Brain pericyte (primary cell): ENCODE data around the gene EXOSC5.
A peak's percentile ranks its signal among the peaks of the same experiment; 100 is the strongest.
"Not testable (repeated sequence)": the region's sequence is repeated elsewhere in the genome, so short reads cannot be mapped to it uniquely, and the experiment has no call there.

Source experiments
- DNase-seq: peaks from one replicate; pipeline ENCODE4 v3.0.0-alpha.2; 2012; ENCODE audit warnings: low read depth, low spot score

The EXOSC5 gene

GRCh38 chr19:41397086-41398049 is at the start of gene EXOSC5, which contains the start of gene BCKDHA:
EXOSC5 (minus strand) TSS chr19:41397359; CDS start chr19:41397328, 31 bp downstream.
BCKDHA (plus strand) TSS chr19:41397818; CDS start chr19:41397828, 10 bp downstream.
- DNase-seq = peak; percentile 99

- no peak for DNase-seq
Measured at GRCh38 chr19:41445575-41445974, 48.4 kb upstream of the EXOSC5 start.

GRCh38 chr19:41443813-41444455 is 46.8 kb upstream of the EXOSC5 start:
- no peak for DNase-seq

- DNase-seq = no peak
Measured at GRCh38 chr19:41442473-41443355, 45.6 kb upstream of the EXOSC5 start, which contains the start of gene ERICH4. ERICH4 (plus strand) TSS chr19:41443156; CDS start chr19:41443170, 14 bp downstream.

GRCh38 chr19:41441321-41441945 is 44.3 kb upstream of the EXOSC5 start:
- no peak for DNase-seq

GRCh38 chr19:41439441-41440222 is 42.5 kb upstream of the EXOSC5 start, which contains the start of gene DMAC2:
DMAC2 (minus strand) TSS chr19:41439912; CDS start chr19:41439899, 13 bp downstream.
- peak; percentile 90 for DNase-seq

- no peak for DNase-seq
Measured at GRCh38 chr19:41437944-41438574, 40.9 kb upstream of the EXOSC5 start.

GRCh38 chr19:41436674-41436951 is 39.5 kb upstream of the EXOSC5 start:
- DNase-seq = no peak

- DNase-seq = no peak
Measured at GRCh38 chr19:41435936-41436673, 38.9 kb upstream of the EXOSC5 start.

- DNase-seq = not testable (repeated sequence)
Measured at GRCh38 chr19:41435376-41435775, 38.2 kb upstream of the EXOSC5 start.

GRCh38 chr19:41434450-41434849 is 37.3 kb upstream of the EXOSC5 start:
- DNase-seq = no peak

GRCh38 chr19:41433171-41433570 is 36.0 kb upstream of the EXOSC5 start:
- no peak for DNase-seq

GRCh38 chr19:41431426-41432386 is 34.5 kb upstream of the EXOSC5 start:
- DNase-seq = no peak

GRCh38 chr19:41430922-41431321 is 33.8 kb upstream of the EXOSC5 start:
- peak; percentile 36 for DNase-seq

- DNase-seq = no peak
Measured at GRCh38 chr19:41428481-41428859, 31.3 kb upstream of the EXOSC5 start.

GRCh38 chr19:41427647-41428480 is 30.7 kb upstream of the EXOSC5 start:
- no peak for DNase-seq
